NCI-H1417 (cell line): ENCODE results near the gene PDE6D.
"Not testable (repeated sequence)": the region's sequence is repeated elsewhere in the genome, so short reads cannot be mapped to it uniquely, and the experiment has no call there.

Source experiments
- DNase-seq, 3 experiments: peaks; one replicate each; lab custom pipeline; 2025; lab: John Stamatoyannopoulos, UW

PDE6D gene

GRCh38 chr2:231718799-231719198, 62.3 kb downstream of the PDE6D start:
- no peak for DNase-seq

- DNase-seq, result peak in 2 of 3 experiments; percentile 18 to 37
Observed at GRCh38 chr2:231717281-231718171, 63.6 kb downstream of the PDE6D start.

- no peak for DNase-seq
Observed at GRCh38 chr2:231716666-231717280, 64.3 kb downstream of the PDE6D start.

- no peak for DNase-seq
Observed at GRCh38 chr2:231715988-231716616, 65.0 kb downstream of the PDE6D start.

DNA sequence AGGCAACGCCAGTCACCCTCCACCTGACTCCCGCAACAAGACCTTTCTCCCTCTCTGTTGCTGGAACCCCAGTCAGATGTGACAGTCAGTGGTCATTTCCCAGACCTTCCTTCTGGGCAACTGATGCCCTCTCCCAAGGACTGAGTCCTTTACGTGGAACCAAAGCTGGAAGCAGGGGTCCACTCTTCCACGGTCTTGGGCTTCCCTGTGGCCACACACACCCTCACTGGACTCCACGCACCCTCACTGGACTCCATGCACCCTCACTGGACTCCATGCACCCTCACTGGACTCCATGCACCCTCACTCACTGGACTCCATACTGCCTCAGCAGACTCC, 65.6 kb downstream of the PDE6D start:
- no peak for DNase-seq

DNA sequence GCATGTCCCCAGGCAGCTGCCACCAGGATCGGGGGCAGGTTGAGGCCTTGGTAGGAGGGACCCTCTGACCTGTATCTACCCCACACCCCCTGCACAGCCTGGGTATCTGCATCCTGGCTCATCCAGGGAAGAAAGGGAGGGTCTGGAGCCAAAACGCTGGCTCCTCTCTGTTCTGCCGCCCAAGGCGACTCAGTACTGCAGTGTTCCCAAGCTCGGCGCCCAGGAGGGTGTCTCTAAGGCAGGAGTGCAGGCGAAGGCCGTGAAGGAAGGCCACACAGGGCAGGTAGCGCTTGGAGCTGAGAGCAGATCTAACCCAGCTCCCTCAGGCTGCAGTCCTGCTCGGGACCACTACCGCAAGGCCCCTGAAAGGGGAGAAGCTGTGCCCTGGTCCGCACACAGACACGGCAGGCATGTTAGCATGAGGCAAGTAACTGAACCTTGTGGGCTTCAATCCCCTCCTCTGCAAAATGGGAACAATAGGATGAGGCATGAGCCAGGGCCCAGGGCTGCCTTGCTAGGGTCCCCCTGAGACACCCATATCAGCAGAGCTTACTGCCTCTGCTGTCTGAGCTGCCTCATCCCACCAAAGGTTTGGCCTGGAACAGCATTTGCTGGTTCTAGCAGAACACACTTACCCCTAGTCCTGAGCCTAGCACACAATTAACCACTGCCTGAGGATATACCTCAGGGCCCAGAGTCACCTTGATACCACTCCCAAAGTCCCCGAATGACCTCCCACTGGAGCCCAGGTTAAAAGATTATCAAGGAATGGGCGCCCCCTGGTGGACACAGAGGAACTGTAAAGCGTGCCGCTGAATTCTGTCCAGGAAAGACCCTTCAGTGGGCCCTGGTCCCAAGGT, 66.2 kb downstream of the PDE6D start:
- DNase-seq, result peak; percentile 73 to 89 (median 73)

- peak; percentile 49 to 85 (median 58) for DNase-seq
Observed at GRCh38 chr2:231713730-231714638, 67.1 kb downstream of the PDE6D start.

DNA sequence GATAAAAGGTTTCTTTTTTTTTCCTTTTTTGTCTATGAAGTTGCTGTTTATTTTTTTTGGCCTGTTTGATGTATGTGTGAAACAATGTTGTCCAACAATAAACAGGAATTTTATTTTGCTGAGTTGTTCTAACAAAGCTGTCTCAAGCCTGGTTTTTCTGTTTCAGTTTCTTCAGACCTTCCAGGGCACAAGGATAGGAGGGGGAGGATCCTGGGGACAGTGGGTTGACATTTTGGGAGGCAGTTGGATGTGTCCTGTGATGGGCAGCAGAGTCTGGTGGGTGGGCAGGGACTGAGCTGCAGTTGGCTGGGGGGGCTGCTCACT, 67.7 kb downstream of the PDE6D start:
- not testable (repeated sequence) for DNase-seq

GRCh38 chr2:231712451-231713021, 68.5 kb downstream of the PDE6D start:
- not testable (repeated sequence) for DNase-seq

GRCh38 chr2:231711677-231712450, 69.2 kb downstream of the PDE6D start:
- no peak for DNase-seq

DNA sequence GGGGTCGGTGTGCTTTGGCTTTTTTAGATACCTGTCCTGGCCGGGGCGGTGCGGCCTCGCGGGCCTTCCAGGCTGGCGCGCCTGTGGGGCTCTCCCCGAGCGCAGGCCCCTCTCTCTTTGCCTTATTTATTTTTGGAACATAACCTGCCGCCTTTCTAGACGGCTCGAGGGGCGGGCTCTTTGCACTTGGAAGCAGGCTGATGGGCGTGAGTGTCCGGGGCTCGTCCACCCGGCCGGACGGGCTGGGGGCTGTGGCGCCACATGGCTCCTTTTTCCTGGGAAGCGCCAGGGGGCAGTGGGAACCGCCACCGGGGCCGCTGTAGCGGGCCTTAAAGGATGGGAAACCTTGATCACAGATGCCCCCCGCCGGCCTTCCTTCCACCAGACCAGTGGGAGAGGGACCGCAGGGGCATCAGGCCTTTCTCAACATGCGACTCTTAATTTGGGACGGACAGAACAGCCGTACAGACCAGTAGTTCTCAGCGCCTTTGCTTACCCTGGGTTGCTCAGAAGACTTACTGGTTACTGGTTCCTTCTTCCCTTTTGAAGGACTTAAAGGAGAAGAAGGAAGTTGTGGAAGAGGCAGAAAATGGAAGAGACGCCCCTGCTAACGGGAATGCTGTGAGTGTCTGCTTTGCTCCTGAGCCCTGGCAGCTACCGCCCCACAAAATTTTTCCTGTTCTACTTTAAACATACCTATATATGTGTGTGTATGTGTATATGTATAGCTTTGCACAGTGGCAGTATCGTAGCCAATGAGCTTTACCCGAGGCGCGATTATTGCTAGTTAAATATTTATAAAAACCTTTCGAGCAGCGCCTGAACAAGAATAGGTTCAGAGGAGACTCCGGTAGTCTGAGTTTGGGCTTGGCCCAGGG, 70.0 kb downstream of the PDE6D start:
- DNase-seq, result peak in 2 of 3 experiments; percentile 33 to 56

DNA sequence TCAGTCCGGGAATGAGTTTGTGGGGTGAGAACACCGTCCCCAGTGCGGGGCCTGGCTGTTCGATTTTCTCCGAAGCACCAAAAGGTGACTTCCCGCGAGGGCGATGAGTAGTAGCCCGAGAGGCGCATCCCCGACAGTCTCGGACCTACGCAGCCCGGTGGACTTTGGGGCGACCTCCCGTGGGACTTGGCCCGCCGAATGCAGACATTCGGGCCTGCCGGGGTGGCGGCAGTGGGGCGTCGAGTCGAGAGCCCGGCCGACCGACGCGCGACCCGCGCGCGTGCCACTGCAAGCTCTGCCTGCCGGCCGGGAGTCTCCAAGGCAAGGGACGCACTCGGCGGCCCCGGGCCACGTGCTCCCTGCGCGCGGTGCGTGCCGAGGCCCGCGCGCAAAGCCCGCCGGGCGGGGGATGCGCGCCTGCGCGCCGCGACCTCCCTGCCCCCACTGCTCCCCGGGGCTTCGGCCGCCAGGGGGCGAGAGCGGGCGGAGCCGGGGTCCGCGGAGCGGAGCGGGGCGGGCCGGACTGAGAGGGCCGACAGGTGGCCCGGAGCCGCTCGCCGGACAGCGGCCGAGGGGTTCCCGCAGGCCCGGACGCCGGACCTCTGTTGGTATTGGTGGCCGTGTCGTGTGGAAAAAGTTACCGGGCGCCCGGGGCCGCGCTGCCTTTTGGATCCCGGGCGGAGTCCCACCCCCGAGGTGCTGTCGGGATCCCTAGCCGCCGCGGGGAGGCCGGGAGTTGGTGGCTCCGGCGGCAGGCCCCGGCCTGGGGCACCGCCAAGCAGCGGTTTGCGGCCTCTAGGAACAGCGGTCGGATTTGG, 70.9 kb downstream of the PDE6D start:
- DNase-seq, result peak; percentile 65 to 87 (median 85)

GRCh38 chr2:231709636-231709980, 71.5 kb downstream of the PDE6D start:
- DNase-seq, result peak in 2 of 3 experiments; percentile 63 to 73

DNA sequence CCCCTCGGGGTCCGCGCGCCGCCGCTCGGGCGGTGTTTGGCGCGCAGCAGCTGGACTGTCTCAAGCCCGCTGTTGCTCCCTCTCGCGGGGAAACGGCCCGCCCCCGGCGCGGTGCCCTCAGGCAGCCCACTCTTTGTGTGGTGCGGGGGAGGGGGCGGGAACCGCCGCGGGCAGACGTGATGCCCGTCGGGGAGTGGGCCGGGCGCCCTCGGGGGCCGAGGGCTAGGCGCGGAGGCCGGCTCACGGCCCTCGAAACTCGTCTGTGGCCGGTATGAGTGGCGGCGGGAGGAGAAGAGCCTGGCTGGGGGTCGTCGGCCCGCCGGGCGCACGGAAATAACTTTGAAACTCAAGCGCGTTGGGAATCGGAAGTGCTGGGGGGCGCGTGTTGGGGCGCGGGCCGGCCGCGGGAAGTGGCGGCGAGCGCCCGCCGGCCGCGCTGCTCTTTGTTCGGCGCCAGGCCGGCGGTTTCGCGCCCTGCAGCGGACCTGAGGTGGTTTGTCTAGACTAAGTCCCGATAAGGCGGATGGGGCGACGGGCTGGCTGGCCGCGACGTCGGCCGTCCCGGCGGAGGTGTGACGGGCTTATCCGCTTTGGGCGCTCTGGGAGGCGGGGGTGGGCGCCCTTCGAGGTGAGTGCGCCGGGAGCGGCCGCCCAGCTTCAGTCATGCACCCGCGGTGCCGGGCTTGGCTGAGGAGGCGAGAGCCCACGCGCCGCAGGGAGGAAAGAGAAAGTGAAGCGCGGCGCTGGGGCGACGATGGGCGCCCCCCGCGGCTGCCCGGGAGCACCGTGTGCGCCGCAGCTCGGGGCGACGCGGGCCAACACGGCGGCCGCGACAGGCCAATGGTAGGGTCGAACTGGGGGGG, 72.1 kb downstream of the PDE6D start:
- peak in 2 of 3 experiments; percentile 72 to 83 for DNase-seq

- peak; percentile 96 to 99 (median 99) for DNase-seq
Observed at GRCh38 chr2:231707927-231708772, 72.9 kb downstream of the PDE6D start, which contains the start of gene PTMA. TSS of gene PTMA (plus strand) at chr2:231708525. CDS start at chr2:231708707, 182 bp downstream.

- DNase-seq, result no peak
Observed at GRCh38 chr2:231707625-231707926, 73.5 kb downstream of the PDE6D start.
